Right lobe of liver (tissue), 4 donors: ENCODE measurements around the gene OSBPL3.

Source experiments
- POLR2A ChIP-seq: fragments of 450-650 bp; IDR thresholded peaks from one replicate; pipeline ENCODE4 v1.6.1; 2017; ENCODE audit warnings: antibody characterized with exemption, mild to moderate bottlenecking
- TF ChIP-seq, protein P1 (sequence below), 4 donors: fragments of 200-600 bp in 3 of 4; fragments of 450-650 bp in 1 of 4; IDR thresholded peaks; one replicate each; pipeline versions ENCODE4 v1.5.1 to v1.8.0; 2016 to 2022; ENCODE audit warnings: antibody characterized with exemption in 4 of 4, mild to moderate bottlenecking in 2 of 4
- donor health status: DM: no; HTN: no; CAD: no.
- donor health status: DM: no; HTN: no; CAD: no.
- donor health status: DM: no; HTN: yes; CAD: no.

DNA sequence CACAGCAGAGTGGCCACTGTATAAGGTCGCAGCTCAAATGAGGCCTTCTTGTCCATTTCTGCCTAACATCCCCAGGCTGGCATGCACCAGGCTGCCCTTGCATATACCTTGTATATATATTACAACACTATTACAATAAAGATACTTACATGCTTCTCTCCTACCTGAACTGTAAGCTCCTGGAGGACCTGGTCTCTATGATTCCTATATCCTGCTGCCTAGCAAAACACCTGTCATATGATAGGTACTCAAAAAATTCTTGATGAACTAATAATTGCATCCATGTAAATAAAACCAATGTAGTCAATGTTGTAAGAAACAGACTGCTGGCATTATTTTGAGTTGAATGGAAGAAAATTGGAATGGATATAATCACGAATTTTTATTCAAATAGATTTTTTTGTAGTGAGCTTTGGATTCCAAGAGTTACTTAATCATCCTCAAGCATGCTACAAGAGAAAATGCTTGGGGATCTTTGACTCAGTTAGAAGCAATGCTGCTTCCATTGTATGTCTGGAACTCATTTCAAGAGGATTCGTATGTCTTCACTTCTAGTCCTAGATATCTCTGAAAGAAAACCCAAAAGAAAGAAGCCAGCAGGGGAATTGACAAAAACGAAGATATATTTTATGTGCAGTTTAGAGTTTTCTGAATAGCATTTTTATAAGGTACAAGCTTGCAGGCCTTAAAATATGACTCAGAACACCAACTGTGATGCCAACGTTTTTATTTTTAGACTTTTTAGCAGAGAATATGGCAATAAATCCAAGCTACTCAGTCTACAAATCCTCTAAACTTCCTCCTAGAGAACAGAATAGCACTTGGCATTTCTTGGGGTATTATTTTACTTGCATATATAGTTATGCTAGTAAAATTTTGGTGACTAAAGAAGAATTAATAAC, 53.1 kb downstream of the OSBPL3 start:
- TF ChIP-seq POLR2A: no peak
- TF ChIP-seq, protein P1, sequence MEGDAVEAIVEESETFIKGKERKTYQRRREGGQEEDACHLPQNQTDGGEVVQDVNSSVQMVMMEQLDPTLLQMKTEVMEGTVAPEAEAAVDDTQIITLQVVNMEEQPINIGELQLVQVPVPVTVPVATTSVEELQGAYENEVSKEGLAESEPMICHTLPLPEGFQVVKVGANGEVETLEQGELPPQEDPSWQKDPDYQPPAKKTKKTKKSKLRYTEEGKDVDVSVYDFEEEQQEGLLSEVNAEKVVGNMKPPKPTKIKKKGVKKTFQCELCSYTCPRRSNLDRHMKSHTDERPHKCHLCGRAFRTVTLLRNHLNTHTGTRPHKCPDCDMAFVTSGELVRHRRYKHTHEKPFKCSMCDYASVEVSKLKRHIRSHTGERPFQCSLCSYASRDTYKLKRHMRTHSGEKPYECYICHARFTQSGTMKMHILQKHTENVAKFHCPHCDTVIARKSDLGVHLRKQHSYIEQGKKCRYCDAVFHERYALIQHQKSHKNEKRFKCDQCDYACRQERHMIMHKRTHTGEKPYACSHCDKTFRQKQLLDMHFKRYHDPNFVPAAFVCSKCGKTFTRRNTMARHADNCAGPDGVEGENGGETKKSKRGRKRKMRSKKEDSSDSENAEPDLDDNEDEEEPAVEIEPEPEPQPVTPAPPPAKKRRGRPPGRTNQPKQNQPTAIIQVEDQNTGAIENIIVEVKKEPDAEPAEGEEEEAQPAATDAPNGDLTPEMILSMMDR (IDR thresholded peaks at IDR 0.05): no peak
